CD4-positive, CD25-positive, alpha-beta regulatory T cell (primary cell): ENCODE data around the gene STRIP1. TPM values are rescaled to one million over a fixed set of nuclear protein-coding genes. Genes with fewer than 3 reads are reported as not detected.
A peak's percentile ranks its signal among the peaks of the same experiment; 100 is the strongest.

ENCODE experiments used
- ATAC-seq, 2 donors: fragments of 150-1000 bp; cut with Tn5 transposase; one replicate each; pipeline ENCODE4 v1.10.0; 2021; ENCODE audit warnings: low read depth in 2 of 2, moderate number of reproducible peaks in 2 of 2, moderate library complexity in 1 of 2
- DNase-seq, 3 donors: peaks; one replicate each; pipeline versions ENCODE4 v3.0.0 to v3.0.0-alpha.2; 2012 to 2022; ENCODE audit warnings: mixed read lengths in 1 of 3
- H3K27ac ChIP-seq: one replicate; pipeline ENCODE4 v1.7.0; 2013; ENCODE audit warnings: mild to moderate bottlenecking, low read length; ENCODE audit not compliant: insufficient read depth, poor library complexity, severe bottlenecking
- H3K27me3 ChIP-seq: one replicate; pipeline ENCODE4 v1.7.0; 2013; ENCODE audit warnings: low read length; ENCODE audit not compliant: control insufficient read depth, insufficient read depth
- H3K36me3 ChIP-seq: one replicate; pipeline ENCODE4 v1.7.0; 2013; ENCODE audit warnings: mild to moderate bottlenecking, low read length, moderate library complexity; ENCODE audit not compliant: control insufficient read depth, insufficient read depth
- H3K4me1 ChIP-seq: 2 replicates; pipeline ENCODE4 v1.7.0; 2013; ENCODE audit warnings: mild to moderate bottlenecking, low read length; ENCODE audit not compliant: insufficient read depth, control insufficient read depth, poor library complexity, severe bottlenecking
- H3K4me3 ChIP-seq: one replicate; pipeline ENCODE4 v1.7.0; 2013; ENCODE audit warnings: low read depth, mild to moderate bottlenecking, low read length, moderate library complexity
- H3K9me3 ChIP-seq, 2 experiments: 1 replicate in 1 of 2; 2 replicates in 1 of 2; pipeline ENCODE4 v1.7.0; 2013; ENCODE audit warnings: low read length in 2 of 2, mild to moderate bottlenecking in 1 of 2, moderate library complexity in 1 of 2; ENCODE audit not compliant: control insufficient read depth in 2 of 2
- H3K27ac Mint-ChIP-seq, 3 donors: one replicate each; pipeline ENCODE4 v1.8.0; 2020 to 2022; ENCODE audit warnings: mild to moderate bottlenecking in 3 of 3, mixed read lengths in 3 of 3, moderate library complexity in 2 of 3
- H3K27me3 Mint-ChIP-seq: one replicate; pipeline ENCODE4 v1.8.0; 2022; ENCODE audit warnings: mild to moderate bottlenecking, mixed read lengths
- H3K36me3 Mint-ChIP-seq: one replicate; pipeline ENCODE4 v1.8.0; 2020; ENCODE audit warnings: mixed read lengths
- H3K4me1 Mint-ChIP-seq, 4 donors: one replicate each; pipeline ENCODE4 v1.8.0; 2020 to 2022; ENCODE audit warnings: mixed read lengths in 4 of 4, mild to moderate bottlenecking in 1 of 4
- H3K4me3 Mint-ChIP-seq, 4 donors: one replicate each; pipeline ENCODE4 v1.8.0; 2020 to 2022; ENCODE audit warnings: mild to moderate bottlenecking in 4 of 4, mixed read lengths in 4 of 4, moderate library complexity in 3 of 4
- H3K9me3 Mint-ChIP-seq, 7 donors: one replicate each; pipeline ENCODE4 v1.8.0; 2020 to 2022; ENCODE audit warnings: mixed read lengths in 7 of 7, mild to moderate bottlenecking in 3 of 7, moderate library complexity in 2 of 7
- polyA plus RNA-seq, 4 donors: library from polyadenylated mRNA; unstranded; fragments of 300-500 nt; fragmentation: Illumina TruSeq; gene quantifications; one replicate each; pipeline ENCODE4 v1.2.3, GENCODE V29; 2021
- total RNA-seq: library from RNA; stranded (reverse); gene quantifications from one replicate; pipeline ENCODE4 v1.2.3, GENCODE V29; 2022

Gene STRIP1
- total and polyA plus RNA-seq, 5 donors from 2014 or later, result 22.5 to 83.3 (median 28.2) TPM

DNA sequence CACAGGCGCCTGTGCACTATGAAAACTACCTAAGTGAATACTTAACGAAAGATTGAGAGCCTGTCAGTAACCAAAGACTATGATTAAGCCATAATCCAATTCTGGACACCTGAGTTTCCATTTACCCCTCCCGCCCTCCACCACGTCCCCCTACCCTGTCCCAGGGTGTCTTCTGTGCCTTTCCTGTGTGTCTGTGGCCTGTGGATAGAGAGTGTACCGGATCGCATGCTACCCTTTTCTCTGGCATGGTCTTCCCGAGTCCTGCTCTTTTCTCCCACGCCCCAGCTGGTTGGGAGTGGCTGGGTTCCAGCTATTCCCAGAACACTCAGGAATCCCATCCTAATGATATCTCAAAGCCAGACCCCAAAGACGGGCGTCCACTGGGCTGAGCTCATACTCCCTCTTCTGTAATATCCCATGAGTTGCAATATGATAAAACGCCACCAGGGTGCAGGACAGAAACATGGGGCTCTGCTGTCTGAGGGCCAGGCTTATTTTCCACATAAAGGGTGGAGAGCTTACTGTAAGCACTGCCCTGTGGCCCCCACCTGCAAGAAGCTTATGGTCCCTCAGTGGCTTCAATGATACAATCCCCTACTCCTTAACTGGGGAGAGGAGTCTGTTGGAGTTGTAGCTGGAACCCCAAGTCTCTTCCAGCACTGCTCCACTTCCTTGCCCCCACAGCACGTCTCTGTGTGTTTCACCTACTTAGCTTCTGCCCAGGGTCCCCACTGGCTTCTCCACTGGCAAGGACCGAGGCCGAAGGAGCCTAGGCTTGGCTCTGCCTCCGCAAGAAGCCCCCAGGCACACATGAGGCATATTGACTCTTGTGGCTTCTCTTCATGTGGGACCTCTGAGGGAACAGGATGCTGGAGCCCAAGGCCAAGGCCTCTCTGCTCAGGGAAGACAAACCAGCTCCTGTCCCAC, 53.7 kb downstream of the STRIP1 start:
- H3K4me3 ChIP-seq, result no peak overlapping the region
- Mint-ChIP-seq H3K27me3 (peaks cover 80% of the 10 kb centered on the region), H3K36me3 (no peaks in the 10 kb centered on the region), H3K4me3 (peak overlapping the region in 1 of 4 donors; percentile 10), H3K27ac (no peak overlapping the region), H3K9me3 (peaks cover 0 to 5% (median 0%) of the 10 kb centered on the region in 7 donors), H3K4me1 (peaks cover 5 to 13% (median 8%) of the 10 kb centered on the region in 4 donors)
- H3K27ac ChIP-seq, result no peak overlapping the region
- no peaks in the 10 kb centered on the region for H3K9me3 ChIP-seq
- peak; percentile 59 to 60 for ATAC-seq
- no peaks in the 10 kb centered on the region for H3K36me3 ChIP-seq
- DNase-seq, result peak in 2 of 3 donors; percentile 42 to 61
- H3K4me1 ChIP-seq, result peaks cover 17% of the 10 kb centered on the region
- H3K27me3 ChIP-seq, result peaks cover 28% of the 10 kb centered on the region

DNA sequence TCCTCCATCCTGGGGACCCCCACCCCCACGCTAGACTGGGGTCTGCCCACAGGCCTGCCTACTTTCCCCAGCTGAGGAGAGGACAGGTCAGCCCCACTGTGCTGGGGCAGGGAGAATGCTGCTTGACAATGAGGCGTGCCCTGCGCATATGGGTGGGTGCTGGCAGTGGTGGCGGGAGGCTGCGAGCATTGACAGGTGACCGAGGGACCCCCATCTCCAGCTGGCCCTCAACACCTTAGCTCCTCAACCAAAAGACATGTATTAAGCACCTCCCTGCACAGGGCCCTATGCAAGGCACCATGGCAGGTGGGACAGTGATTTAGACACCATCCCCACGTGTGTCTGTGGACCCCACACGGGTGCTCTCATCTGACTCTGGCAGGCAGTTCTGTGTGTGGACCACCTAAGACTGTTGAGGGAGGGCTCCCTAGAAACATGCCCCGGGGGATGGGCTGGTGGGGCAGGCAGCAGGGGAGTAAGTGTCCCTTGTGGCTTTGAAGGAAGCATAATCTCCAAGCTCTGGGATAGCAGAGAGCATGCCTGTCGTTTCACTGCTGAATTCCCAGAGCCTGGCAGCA, 54.4 kb downstream of the STRIP1 start:
- Mint-ChIP-seq H3K27me3 (peaks cover 72% of the 10 kb centered on the region), H3K9me3 (peaks cover 0 to 5% (median 0%) of the 10 kb centered on the region in 7 donors), H3K4me3 (no peak overlapping the region), H3K36me3 (no peaks in the 10 kb centered on the region), H3K4me1 (peaks cover 0 to 5% (median 2%) of the 10 kb centered on the region in 4 donors), H3K27ac (no peak overlapping the region)
- no peaks in the 10 kb centered on the region for H3K36me3 ChIP-seq
- H3K27me3 ChIP-seq, result peaks cover 25% of the 10 kb centered on the region
- no peaks in the 10 kb centered on the region for H3K9me3 ChIP-seq
- DNase-seq, result no peak
- H3K27ac ChIP-seq, result no peak overlapping the region
- no peak overlapping the region for H3K4me3 ChIP-seq
- ATAC-seq, result no peak
- H3K4me1 ChIP-seq, result peaks cover 10% of the 10 kb centered on the region

DNA sequence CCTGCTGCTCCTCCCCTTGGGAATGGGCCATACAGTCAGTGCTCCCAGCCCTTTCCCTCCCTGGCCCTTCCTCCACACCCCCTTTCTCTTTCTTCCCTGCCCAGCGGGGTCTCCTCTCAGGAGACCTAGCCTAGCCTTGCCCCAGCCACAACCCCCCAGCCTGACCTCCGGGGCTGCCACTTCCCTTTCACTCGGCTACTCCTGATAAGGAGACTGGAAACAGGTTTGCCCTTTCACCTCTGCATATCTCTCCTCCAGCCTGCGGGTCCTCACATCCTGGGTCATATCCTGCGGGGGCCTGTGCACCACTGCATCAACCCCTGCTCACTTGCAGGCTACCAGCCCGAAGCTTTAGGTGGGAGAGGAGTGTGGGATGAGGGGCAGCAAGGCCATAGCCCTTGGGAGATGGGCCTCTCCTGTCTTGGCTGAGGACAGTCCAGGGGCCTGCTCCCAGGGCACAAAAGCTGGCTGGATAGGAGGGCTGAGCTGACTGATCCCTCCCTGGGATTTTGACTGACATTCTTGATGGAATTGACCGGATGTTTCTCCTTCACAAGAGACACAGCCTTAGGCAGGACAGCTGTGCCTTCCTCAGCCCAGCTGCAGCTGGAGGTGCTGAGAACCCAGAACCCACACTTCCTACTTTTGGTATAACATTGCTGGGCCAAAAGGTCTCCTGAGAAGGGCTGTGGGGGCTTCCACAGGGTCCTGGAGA, 55.3 kb downstream of the STRIP1 start:
- no peak overlapping the region for H3K4me3 Mint-ChIP-seq

DNA sequence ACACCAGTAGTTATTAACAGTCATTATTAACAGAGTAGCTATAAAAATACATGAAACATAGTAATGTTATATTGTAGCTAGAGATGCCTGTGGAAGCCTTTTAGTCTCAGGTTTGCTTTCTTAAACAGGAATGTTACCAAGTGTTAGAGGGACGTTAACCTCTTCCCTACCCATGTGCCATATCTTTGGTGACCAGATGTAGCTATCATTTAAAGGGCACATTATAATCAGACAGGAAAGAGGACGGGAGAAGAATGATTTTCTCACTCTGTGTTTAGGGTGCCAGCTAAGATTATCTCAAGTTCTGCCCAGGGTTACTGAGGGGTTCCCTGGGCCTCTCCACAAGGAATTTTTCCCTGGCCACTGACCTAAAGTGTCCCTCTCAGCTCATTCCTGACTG, 57.0 kb downstream of the STRIP1 start:
- Mint-ChIP-seq H3K36me3 (no peaks in the 10 kb centered on the region), H3K4me3 (no peak overlapping the region), H3K9me3 (peaks cover 0 to 3% (median 0%) of the 10 kb centered on the region in 7 donors), H3K27ac (no peak overlapping the region), H3K27me3 (peaks cover 59% of the 10 kb centered on the region), H3K4me1 (peaks cover 0 to 5% (median 1%) of the 10 kb centered on the region in 4 donors)
- H3K36me3 ChIP-seq, result no peaks in the 10 kb centered on the region
- no peak for DNase-seq
- no peak overlapping the region for H3K27ac ChIP-seq
- no peak overlapping the region for H3K4me3 ChIP-seq
- H3K9me3 ChIP-seq, result no peaks in the 10 kb centered on the region
- peaks cover 11% of the 10 kb centered on the region for H3K27me3 ChIP-seq
- ATAC-seq, result no peak
- H3K4me1 ChIP-seq, result no peaks in the 10 kb centered on the region

More for the DNA sequence above, 55.3 kb downstream of the STRIP1 start:
- Histone ChIP-seq H3K36me3 (no peaks in the 10 kb centered on the region), H3K4me1 (peaks cover 2% of the 10 kb centered on the region), H3K4me3 (no peak overlapping the region), H3K27me3 (peaks cover 25% of the 10 kb centered on the region), H3K27ac (no peak overlapping the region), H3K9me3 (no peaks in the 10 kb centered on the region)
- Mint-ChIP-seq H3K27ac (peak overlapping the region in 1 of 3 donors; percentile 17), H3K9me3 (peaks cover 0 to 5% (median 0%) of the 10 kb centered on the region in 7 donors), H3K27me3 (peaks cover 64% of the 10 kb centered on the region), H3K36me3 (no peaks in the 10 kb centered on the region), H3K4me1 (peaks cover 0 to 5% (median 2%) of the 10 kb centered on the region in 4 donors)
- ATAC-seq, result no peak
- no peak for DNase-seq

DNA sequence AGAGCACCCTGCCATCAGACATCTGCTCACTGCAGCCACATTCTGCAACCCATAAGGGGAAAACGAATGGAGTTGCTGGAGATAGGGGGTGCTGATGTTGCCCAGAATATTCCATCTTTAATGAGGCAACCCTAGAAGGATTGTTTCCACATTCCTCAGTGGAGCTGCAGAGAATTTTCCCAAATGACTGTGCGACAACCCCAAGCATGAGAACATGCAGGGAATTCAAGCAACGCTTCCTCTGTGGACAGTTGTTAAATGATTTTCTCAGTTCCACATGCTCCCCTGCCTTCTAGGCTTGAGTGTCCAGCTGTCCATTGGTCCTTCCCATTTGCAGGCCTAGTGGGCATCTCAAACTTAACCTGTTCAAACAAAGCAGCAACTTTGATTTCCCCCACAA, 57.4 kb downstream of the STRIP1 start:
- Histone ChIP-seq H3K36me3 (no peaks in the 10 kb centered on the region), H3K4me1 (no peaks in the 10 kb centered on the region), H3K4me3 (no peak overlapping the region), H3K9me3 (no peaks in the 10 kb centered on the region), H3K27ac (no peak overlapping the region), H3K27me3 (peaks cover 7% of the 10 kb centered on the region)
- Mint-ChIP-seq H3K27me3 (peaks cover 58% of the 10 kb centered on the region), H3K4me1 (peaks cover 0 to 5% (median 1%) of the 10 kb centered on the region in 4 donors), H3K9me3 (peaks cover 0 to 4% (median 0%) of the 10 kb centered on the region in 7 donors), H3K4me3 (no peak overlapping the region), H3K27ac (no peak overlapping the region), H3K36me3 (no peaks in the 10 kb centered on the region)
- DNase-seq, result no peak
- ATAC-seq, result no peak

DNA sequence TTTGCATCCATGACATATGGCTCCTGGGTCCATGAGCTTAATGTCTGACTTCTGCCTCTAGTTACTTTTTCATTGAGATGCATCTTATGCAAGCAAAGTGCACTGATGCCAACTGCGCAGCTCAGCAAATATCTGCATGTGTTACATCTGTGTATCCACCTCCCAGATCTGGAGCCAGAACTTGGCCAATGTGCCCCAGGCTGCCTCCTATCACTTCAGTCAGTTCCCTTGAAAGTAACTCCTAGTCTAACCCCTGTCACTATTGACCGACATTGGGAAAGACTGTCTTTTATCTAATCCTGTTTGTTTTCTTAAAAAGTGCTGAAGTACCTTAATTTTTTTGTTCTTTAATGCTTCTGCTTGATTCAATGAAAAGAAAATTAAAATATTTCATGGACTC, 58.6 kb downstream of the STRIP1 start:
- H3K4me1 ChIP-seq, result no peaks in the 10 kb centered on the region
- Mint-ChIP-seq H3K27ac (no peak overlapping the region), H3K9me3 (peaks cover 0 to 4% (median 0%) of the 10 kb centered on the region in 7 donors), H3K27me3 (peaks cover 55% of the 10 kb centered on the region), H3K36me3 (no peaks in the 10 kb centered on the region), H3K4me1 (peaks cover 0 to 2% (median under 1%) of the 10 kb centered on the region in 4 donors), H3K4me3 (no peak overlapping the region)
- no peak overlapping the region for H3K27ac ChIP-seq
- no peaks in the 10 kb centered on the region for H3K36me3 ChIP-seq
- ATAC-seq (no peak), DNase-seq (no peak)
- peaks cover 4% of the 10 kb centered on the region for H3K27me3 ChIP-seq
- no peaks in the 10 kb centered on the region for H3K9me3 ChIP-seq
- H3K4me3 ChIP-seq, result no peak overlapping the region

DNA sequence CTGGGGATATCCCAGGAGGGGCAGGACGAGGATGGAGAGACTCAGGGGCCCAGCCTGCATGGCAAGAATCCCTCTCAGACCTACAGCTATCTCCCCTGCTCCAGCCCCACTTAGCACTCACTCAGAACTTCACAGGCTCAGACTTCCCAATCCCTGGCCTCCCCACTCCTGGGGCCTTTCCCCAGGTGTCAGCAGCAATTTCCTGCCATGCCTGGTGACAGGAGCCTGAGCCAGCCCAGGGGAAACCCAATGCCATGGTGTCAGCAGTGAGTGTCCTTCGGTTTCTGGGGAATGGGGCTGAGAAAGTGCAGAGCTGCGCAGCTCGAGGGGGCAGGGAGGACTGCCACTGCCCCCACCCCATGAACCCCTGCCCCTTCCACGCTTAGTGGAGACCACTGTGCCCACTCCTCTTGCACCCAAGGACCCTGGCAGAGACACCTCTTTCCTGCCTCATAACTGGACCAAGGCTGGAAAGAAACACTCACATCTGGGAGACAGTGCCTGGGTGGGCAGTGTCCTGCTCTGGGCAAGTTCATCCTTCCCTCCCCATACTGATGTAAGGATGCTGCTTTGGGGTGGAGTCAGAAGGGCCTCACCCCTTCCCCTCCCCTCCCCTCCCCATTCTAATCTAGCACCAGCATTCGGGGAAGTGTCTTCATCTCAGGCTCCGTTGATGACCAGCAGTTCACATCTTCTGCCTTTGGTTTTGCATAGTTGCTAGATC, 60.7 kb downstream of the STRIP1 start:
- H3K27ac ChIP-seq, result no peak overlapping the region
- ATAC-seq (no peak), DNase-seq (no peak)
- no peak overlapping the region for H3K4me3 ChIP-seq
- Mint-ChIP-seq H3K27ac (no peak overlapping the region), H3K4me1 (no peaks in the 10 kb centered on the region), H3K4me3 (no peak overlapping the region), H3K36me3 (no peaks in the 10 kb centered on the region), H3K27me3 (peaks cover 46% of the 10 kb centered on the region), H3K9me3 (peaks cover 0 to 4% (median 0%) of the 10 kb centered on the region in 7 donors)
- H3K27me3 ChIP-seq, result no peaks in the 10 kb centered on the region
- no peaks in the 10 kb centered on the region for H3K9me3 ChIP-seq
- no peaks in the 10 kb centered on the region for H3K4me1 ChIP-seq
- no peaks in the 10 kb centered on the region for H3K36me3 ChIP-seq
